Ovary (tissue), 9 donors: ENCODE results near the gene FGD2. TPM values are rescaled to one million over a fixed set of nuclear protein-coding genes. Genes with fewer than 3 reads are reported as not detected.
A peak's percentile ranks its signal among the peaks of the same experiment; 100 is the strongest.

Source experiments
- DNase-seq, 5 donors: peaks; one replicate each; pipeline ENCODE4 v3.0.0-alpha.2; 2019 to 2020
- H3K27ac ChIP-seq, 2 donors: fragments of 200-600 bp; one replicate each; pipeline versions ENCODE4 v1.5.1 to v1.8.0; 2019 to 2022
- H3K27me3 ChIP-seq: fragments of 200-600 bp; one replicate; pipeline ENCODE4 v1.8.0; 2022
- H3K36me3 ChIP-seq: fragments of 200-600 bp; sonication (generic); one replicate; pipeline ENCODE4 v1.5.1; 2019
- H3K4me1 ChIP-seq: one replicate; pipeline ENCODE4 v1.8.1; 2013; ENCODE audit warnings: mild to moderate bottlenecking, moderate library complexity; ENCODE audit not compliant: insufficient read depth
- H3K4me3 ChIP-seq: fragments of 200-600 bp; sonication (generic); one replicate; pipeline ENCODE4 v1.5.1; 2017
- H3K9me3 ChIP-seq, 2 donors: fragments of 200-600 bp in 1 of 2; sonication (generic) in 1 of 2; one replicate each; pipeline versions ENCODE4 v1.5.1 to v1.8.1; 2013 to 2019; ENCODE audit warnings: mild to moderate bottlenecking in 1 of 2, moderate library complexity in 1 of 2
- EP300 ChIP-seq: sonication (generic); formaldehyde crosslinking; IDR thresholded peaks from one replicate; pipeline ENCODE4 v1.6.1; 2017; ENCODE audit warnings: antibody characterized with exemption
- POLR2A ChIP-seq: fragments of 450-650 bp; IDR thresholded peaks from one replicate; pipeline ENCODE4 v1.6.1; 2017; ENCODE audit warnings: antibody characterized with exemption, mild to moderate bottlenecking, moderate library complexity
- WGBS, 3 donors: extraction: QIAGEN DNeasy Blood & Tissue Kit in 1 of 3; methylation state at CpG; one replicate each; pipeline versions ENCODE4 v1.1.5 to v1.1.7; 2013 to 2017; 5-methylcytosine and 5-hydroxymethylcytosine counted together
- intact Hi-C, 4 donors: fragments of 100-400 bp; cut with DNase I; formaldehyde crosslinking; loops; one replicate each; pipeline versions ENCODE4 v1.11.0 to v1.15.1; 2022 to 2023
- polyA plus RNA-seq, 2 donors: library from polyadenylated mRNA; stranded (reverse); fragments of 200-250 nt in 1 of 2; fragments of 350-450 nt in 1 of 2; fragmentation: Illumina TruSeq in 1 of 2; extraction: RNeasy Lipid Tissue Mini Kit (QIAGEN cat#74804) in 1 of 2; gene quantifications; one replicate each; pipeline ENCODE4 v1.2.3, GENCODE V29; 2013 to 2014
- total RNA-seq, 7 donors: library from RNA; depleted of rRNA in 2 of 7; stranded (reverse); fragments of >200 nt in 2 of 7; fragmentation: NEBNext Ultra II Directional in 3 of 7; extraction: Animal tissue kit (Norgen Biotek cat#: 25700) in 3 of 7; gene quantifications; one replicate each; pipeline versions ENCODE4 v1.1.0 to v1.2.4, GENCODE V29; 2016 to 2023
- TF ChIP-seq, protein P1 (sequence below), 3 donors: fragments of 450-650 bp in 2 of 3; fragments of 200-600 bp in 1 of 3; IDR thresholded peaks; one replicate each; pipeline versions ENCODE4 v1.5.1 to v1.8.0; 2016 to 2022; ENCODE audit warnings: antibody characterized with exemption in 3 of 3, mild to moderate bottlenecking in 1 of 3
- donor health status: DM: no; HTN: no; CAD: no; lungs with moderate emphysema.
- donor health status: DM: no; HTN: no; CAD: no.
- donor health status: Bipolar disorder and iron deficiency.
- donor health status: DM: yes; HTN: yes; CAD: no.
- donor health status: DM: no; HTN: no; CAD: no.
- donor health status: DM: yes; HTN: yes; CAD: no.

The FGD2 gene
- total and polyA plus RNA-seq, 9 donors: 2.3 to 13.6 (median 4.1) TPM

GRCh38 chr6:36970892-36971842, 34.3 kb upstream of the FGD2 start:
- 75 to 84% (median 82%) methylated on average over 17 of the region's 17 CpGs for WGBS, 3 donors
- TF ChIP-seq, protein P1, sequence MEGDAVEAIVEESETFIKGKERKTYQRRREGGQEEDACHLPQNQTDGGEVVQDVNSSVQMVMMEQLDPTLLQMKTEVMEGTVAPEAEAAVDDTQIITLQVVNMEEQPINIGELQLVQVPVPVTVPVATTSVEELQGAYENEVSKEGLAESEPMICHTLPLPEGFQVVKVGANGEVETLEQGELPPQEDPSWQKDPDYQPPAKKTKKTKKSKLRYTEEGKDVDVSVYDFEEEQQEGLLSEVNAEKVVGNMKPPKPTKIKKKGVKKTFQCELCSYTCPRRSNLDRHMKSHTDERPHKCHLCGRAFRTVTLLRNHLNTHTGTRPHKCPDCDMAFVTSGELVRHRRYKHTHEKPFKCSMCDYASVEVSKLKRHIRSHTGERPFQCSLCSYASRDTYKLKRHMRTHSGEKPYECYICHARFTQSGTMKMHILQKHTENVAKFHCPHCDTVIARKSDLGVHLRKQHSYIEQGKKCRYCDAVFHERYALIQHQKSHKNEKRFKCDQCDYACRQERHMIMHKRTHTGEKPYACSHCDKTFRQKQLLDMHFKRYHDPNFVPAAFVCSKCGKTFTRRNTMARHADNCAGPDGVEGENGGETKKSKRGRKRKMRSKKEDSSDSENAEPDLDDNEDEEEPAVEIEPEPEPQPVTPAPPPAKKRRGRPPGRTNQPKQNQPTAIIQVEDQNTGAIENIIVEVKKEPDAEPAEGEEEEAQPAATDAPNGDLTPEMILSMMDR (IDR thresholded peaks at IDR 0.05): no peak
- TF ChIP-seq EP300: no peak
- no peak for TF ChIP-seq POLR2A
- Histone ChIP-seq H3K9me3 (no peaks in the 10 kb centered on the region), H3K4me1 (peaks cover 1% of the 10 kb centered on the region), H3K27me3 (no peaks in the 10 kb centered on the region), H3K27ac (no peak overlapping the region), H3K4me3 (no peak overlapping the region), H3K36me3 (no peaks in the 10 kb centered on the region)
- intact Hi-C loops: loop anchor here in 1 of 4 donors (5.0 kb wide), 1 partner anchor 84 kb away; the partner anchor contains the start of gene C6orf89
- no peak for DNase-seq

- 69 to 80% (median 79%) methylated on average over 14 of the region's 14 CpGs for WGBS, 3 donors
- intact Hi-C loops: loop anchor here in 1 of 4 donors (5.0 kb wide), 1 partner anchor 85 kb away; the partner anchor contains the start of gene C6orf89
- no peak overlapping the region for H3K4me3 ChIP-seq
- no peaks in the 10 kb centered on the region for H3K27me3 ChIP-seq
- H3K27ac ChIP-seq: no peak overlapping the region
- no peak for TF ChIP-seq POLR2A
- TF ChIP-seq EP300: no peak
- TF ChIP-seq, protein P1 (IDR thresholded peaks at IDR 0.05): no peak
- H3K9me3 ChIP-seq: no peaks in the 10 kb centered on the region
- no peaks in the 10 kb centered on the region for H3K36me3 ChIP-seq
- peaks cover 1% of the 10 kb centered on the region for H3K4me1 ChIP-seq
- no peak for DNase-seq
Observed at GRCh38 chr6:36971921-36972673, 33.4 kb upstream of the FGD2 start.

DNA sequence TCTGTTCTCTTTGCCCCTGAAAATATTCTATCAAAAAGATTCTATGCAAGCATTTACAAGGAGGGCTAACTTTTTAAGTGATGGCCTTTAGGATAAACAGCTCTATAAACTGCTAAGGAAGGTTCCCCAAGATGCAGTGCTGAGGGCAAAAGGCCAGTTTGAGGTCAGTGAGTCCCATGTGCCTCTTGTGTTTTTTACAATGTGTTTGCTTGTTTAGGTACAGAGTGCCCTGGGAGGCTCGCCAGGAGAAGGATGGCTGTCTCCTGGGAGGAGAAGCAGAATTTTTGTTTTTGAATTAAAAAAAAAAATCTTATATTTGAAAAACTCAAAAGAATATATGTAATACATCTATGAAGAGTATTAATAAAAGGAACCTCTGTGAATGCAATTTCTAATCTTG, 32.3 kb upstream of the FGD2 start:
- no peak overlapping the region for H3K27ac ChIP-seq

GRCh38 chr6:36973647-36974046, 31.8 kb upstream of the FGD2 start:
- Histone ChIP-seq H3K27ac (no peak overlapping the region), H3K36me3 (no peaks in the 10 kb centered on the region), H3K9me3 (no peaks in the 10 kb centered on the region), H3K27me3 (no peaks in the 10 kb centered on the region), H3K4me1 (peaks cover 1% of the 10 kb centered on the region), H3K4me3 (no peak overlapping the region)
- DNase-seq: no peak
- no peak for TF ChIP-seq POLR2A
- TF ChIP-seq EP300: no peak
- TF ChIP-seq, protein P1 (IDR thresholded peaks at IDR 0.05): no peak
- WGBS, 3 donors: 66 to 81% (median 81%) methylated on average over 4 of the region's 4 CpGs
- intact Hi-C loops: loop anchor here in 1 of 4 donors (5.0 kb wide), 1 partner anchor 86 kb away; the partner anchor contains the start of gene C6orf89

More for the DNA sequence above, 32.3 kb upstream of the FGD2 start:
- peak in 2 of 5 donors; percentile 40 to 80 for DNase-seq
- Histone ChIP-seq H3K36me3 (no peaks in the 10 kb centered on the region), H3K4me1 (peaks cover 1% of the 10 kb centered on the region), H3K4me3 (no peak overlapping the region), H3K9me3 (no peaks in the 10 kb centered on the region), H3K27me3 (no peaks in the 10 kb centered on the region)
- WGBS, 3 donors: 28 to 50% (median 47%) methylated on average over 1 of the region's 1 CpG
- TF ChIP-seq, protein P1 (IDR thresholded peaks at IDR 0.05): no peak
- TF ChIP-seq EP300: no peak
- TF ChIP-seq POLR2A: no peak
- intact Hi-C loops: loop anchor here in 1 of 4 donors (5.0 kb wide), 1 partner anchor 86 kb away; the partner anchor contains the start of gene C6orf89
